Neural progenitor cell (in vitro differentiated cells): ENCODE data around the gene TRIO.

Experiments
- EZH2 ChIP-seq: fragments of 200-600 bp; sonication (generic); IDR thresholded peaks from 2 replicates; pipeline ENCODE4 v1.6.1; 2017; ENCODE audit warnings: antibody characterized with exemption, mild to moderate bottlenecking, moderate library complexity
- EZH2phosphoT487 ChIP-seq: fragments of 200-600 bp; sonication (generic); IDR thresholded peaks from 2 replicates; pipeline ENCODE4 v1.6.1; 2017; ENCODE audit warnings: antibody characterized with exemption
- TF ChIP-seq, protein P1 (sequence below): fragments of 200-600 bp; sonication (generic); IDR thresholded peaks from 2 replicates; pipeline ENCODE4 v1.5.1; 2017; ENCODE audit warnings: antibody characterized with exemption, mild to moderate bottlenecking

DNA sequence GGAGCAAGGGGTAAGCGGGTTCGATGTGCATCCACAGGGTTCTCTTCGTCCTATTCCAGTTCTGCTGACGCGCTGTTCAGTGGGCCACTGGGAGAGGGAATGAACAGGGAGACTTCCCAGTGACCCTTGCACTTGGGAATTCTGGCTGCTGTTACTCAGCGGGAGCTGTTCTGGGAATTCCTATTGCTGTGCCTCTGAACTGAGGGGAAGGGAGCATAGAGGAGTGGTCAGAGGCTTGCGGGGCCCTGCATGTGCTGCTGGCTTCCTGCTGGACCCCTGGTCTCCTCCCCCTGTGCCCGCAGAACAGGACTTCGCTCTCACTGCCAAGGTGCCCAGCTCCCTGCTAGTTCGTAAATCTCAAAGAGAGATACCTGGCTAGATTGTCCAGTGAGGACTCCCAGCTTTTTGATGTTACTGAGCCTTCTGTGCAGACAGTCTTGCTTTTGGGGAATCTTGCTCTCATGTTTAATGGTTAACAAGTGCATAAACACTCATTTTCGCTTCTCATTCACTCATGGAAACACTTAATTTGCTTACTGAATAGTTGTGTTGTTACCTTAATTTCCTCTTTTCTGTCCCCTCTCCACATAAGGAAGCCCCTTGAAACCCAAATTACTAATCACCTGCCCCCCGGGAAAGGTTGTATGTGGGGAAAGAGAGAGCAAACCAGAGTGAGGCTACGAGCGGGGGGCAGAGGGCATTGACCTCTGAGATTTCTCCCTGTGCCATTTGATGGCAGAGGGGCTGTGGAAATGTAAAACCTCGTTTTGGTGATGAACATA is 5.9 kb downstream of the TRIO start:
- TF ChIP-seq, protein P1, sequence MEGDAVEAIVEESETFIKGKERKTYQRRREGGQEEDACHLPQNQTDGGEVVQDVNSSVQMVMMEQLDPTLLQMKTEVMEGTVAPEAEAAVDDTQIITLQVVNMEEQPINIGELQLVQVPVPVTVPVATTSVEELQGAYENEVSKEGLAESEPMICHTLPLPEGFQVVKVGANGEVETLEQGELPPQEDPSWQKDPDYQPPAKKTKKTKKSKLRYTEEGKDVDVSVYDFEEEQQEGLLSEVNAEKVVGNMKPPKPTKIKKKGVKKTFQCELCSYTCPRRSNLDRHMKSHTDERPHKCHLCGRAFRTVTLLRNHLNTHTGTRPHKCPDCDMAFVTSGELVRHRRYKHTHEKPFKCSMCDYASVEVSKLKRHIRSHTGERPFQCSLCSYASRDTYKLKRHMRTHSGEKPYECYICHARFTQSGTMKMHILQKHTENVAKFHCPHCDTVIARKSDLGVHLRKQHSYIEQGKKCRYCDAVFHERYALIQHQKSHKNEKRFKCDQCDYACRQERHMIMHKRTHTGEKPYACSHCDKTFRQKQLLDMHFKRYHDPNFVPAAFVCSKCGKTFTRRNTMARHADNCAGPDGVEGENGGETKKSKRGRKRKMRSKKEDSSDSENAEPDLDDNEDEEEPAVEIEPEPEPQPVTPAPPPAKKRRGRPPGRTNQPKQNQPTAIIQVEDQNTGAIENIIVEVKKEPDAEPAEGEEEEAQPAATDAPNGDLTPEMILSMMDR = no peak
- no peak for TF ChIP-seq EZH2phosphoT487
- no peak for TF ChIP-seq EZH2
